Smooth muscle cell (in vitro differentiated cells): ENCODE data around the gene CBFA2T3. TPM values are rescaled to one million over a fixed set of nuclear protein-coding genes. Genes with fewer than 3 reads are reported as not detected.

Experiments used
- DNase-seq: peaks from one replicate; lab custom pipeline; 2025; ENCODE audit not compliant: unreplicated experiment; lab: John Stamatoyannopoulos, UW
- H2AFZ ChIP-seq: fragments of 200-600 bp; sonication (generic); 2 replicates; pipeline ENCODE4 v1.6.0; 2016; ENCODE audit warnings: antibody characterized with exemption, low read depth, mild to moderate bottlenecking
- H3F3A ChIP-seq: fragments of 200-600 bp; sonication (generic); 2 replicates; pipeline ENCODE4 v1.6.0; 2017; ENCODE audit warnings: antibody characterized with exemption, low read depth
- H3K27ac ChIP-seq: fragments of 200-600 bp; sonication (generic); 2 replicates; pipeline ENCODE4 v1.5.1; 2016; ENCODE audit warnings: low read depth, mild to moderate bottlenecking
- H3K27me3 ChIP-seq: fragments of 200-600 bp; sonication (generic); 2 replicates; pipeline ENCODE4 v1.6.1; 2016; ENCODE audit warnings: low read depth, mild to moderate bottlenecking
- H3K36me3 ChIP-seq: fragments of 200-600 bp; sonication (generic); 2 replicates; pipeline ENCODE4 v1.5.1; 2016; ENCODE audit warnings: low read depth
- H3K4me1 ChIP-seq: fragments of 200-600 bp; sonication (generic); 2 replicates; pipeline ENCODE4 v1.5.1; 2016; ENCODE audit warnings: low read depth
- H3K4me2 ChIP-seq: fragments of 200-600 bp; sonication (generic); 2 replicates; pipeline ENCODE4 v1.6.0; 2016; ENCODE audit warnings: mild to moderate bottlenecking
- H3K4me3 ChIP-seq: fragments of 200-600 bp; sonication (generic); 2 replicates; pipeline ENCODE4 v1.5.1; 2016; ENCODE audit warnings: mild to moderate bottlenecking
- H3K79me2 ChIP-seq: fragments of 200-600 bp; sonication (generic); 2 replicates; pipeline ENCODE4 v1.6.0; 2016; ENCODE audit warnings: low read depth, mild to moderate bottlenecking
- H3K9ac ChIP-seq: fragments of 200-600 bp; sonication (generic); 2 replicates; pipeline ENCODE4 v1.6.0; 2016; ENCODE audit warnings: low read depth
- H3K9me3 ChIP-seq: fragments of 200-600 bp; sonication (generic); replicated peaks from 2 replicates; pipeline ENCODE4 v1.5.1; 2016; ENCODE audit warnings: low read depth
- H4K20me1 ChIP-seq: fragments of 200-600 bp; sonication (generic); 2 replicates; pipeline ENCODE4 v1.6.0; 2016; ENCODE audit warnings: low read depth
- WGBS: methylation state at CpG from one replicate; pipeline ENCODE4 v1.1.7; 2016; ENCODE audit warnings: low lambda C conversion rate; 5-methylcytosine and 5-hydroxymethylcytosine counted together
- polyA plus RNA-seq: library from polyadenylated mRNA; unstranded; fragments of >200 nt; fragmentation: Nextera tagmentation; extraction: Ambion mirVana; gene quantifications from 2 replicates; pipeline ENCODE4 v1.2.1, GENCODE V29; 2016
- total RNA-seq: library from RNA; depleted of rRNA; stranded (reverse); fragments of >200 nt; gene quantifications from 2 replicates; pipeline ENCODE4 v1.2.3, GENCODE V29; 2014
- TF ChIP-seq, protein P1 (sequence below): fragments of 200-600 bp; sonication (generic); IDR thresholded peaks from 2 replicates; pipeline ENCODE4 v1.5.1; 2017; ENCODE audit warnings: borderline replicate concordance, mild to moderate bottlenecking, antibody characterized with exemption; ENCODE audit not compliant: insufficient read depth, poor library complexity, severe bottlenecking

The CBFA2T3 gene
- total and polyA plus RNA-seq, 2 experiments from 2014 or later = 0.25 TPM; not detected in 1

DNA sequence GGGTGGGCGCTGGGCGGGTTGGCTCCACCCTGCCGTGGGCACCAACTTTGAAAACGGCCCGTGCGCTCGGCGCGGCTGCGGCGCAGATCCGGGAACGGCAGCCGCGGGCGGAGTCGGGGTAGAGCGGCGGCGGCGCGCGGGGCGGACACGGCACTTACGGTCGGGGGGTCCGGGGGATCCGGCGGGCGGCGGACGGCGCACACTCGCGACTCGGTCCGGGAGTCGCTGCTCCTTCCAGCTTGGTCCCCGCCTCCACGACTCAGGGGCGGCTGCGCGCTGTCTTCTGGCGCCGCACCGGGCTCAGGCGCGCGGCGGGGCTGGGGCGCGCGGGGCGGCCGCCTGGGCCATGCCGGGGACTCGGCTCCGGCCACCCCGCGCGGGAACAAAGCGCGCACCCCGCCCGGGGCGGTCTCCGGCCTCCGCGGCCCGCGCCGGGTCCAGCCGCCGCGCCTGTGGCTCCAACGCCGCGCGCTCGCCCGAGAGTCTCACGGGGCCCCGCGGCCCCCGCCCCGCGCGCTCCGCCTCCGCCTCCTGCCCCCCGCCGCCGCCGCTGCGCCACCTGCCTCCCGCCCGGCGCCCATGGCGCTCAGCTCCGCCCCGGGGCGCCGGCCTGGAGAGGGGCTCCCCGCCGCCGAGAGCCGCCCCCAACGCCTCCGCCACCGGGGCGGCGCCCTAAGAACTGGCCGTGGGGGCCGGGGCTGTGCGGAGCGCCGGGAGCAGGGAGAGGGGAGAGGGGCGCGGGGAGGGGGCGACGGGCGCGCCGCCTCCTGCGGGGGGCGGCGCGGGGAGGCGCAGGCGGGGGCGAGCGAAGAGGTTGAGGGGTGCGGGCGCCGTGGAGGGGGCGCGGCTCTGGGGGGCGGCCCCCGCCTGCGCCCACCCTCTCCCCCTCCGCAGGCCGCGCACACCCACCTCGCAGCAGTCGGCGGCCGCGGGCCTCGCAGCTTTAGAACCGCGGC is 35.9 kb downstream of the CBFA2T3 start:
- TF ChIP-seq, protein P1, sequence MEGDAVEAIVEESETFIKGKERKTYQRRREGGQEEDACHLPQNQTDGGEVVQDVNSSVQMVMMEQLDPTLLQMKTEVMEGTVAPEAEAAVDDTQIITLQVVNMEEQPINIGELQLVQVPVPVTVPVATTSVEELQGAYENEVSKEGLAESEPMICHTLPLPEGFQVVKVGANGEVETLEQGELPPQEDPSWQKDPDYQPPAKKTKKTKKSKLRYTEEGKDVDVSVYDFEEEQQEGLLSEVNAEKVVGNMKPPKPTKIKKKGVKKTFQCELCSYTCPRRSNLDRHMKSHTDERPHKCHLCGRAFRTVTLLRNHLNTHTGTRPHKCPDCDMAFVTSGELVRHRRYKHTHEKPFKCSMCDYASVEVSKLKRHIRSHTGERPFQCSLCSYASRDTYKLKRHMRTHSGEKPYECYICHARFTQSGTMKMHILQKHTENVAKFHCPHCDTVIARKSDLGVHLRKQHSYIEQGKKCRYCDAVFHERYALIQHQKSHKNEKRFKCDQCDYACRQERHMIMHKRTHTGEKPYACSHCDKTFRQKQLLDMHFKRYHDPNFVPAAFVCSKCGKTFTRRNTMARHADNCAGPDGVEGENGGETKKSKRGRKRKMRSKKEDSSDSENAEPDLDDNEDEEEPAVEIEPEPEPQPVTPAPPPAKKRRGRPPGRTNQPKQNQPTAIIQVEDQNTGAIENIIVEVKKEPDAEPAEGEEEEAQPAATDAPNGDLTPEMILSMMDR = no peak
- Histone ChIP-seq H3K27ac (no peak overlapping the region), H3K27me3 (peaks cover 55% of the 10 kb centered on the region), H3F3A (no peaks in the 10 kb centered on the region), H3K4me2 (peak overlapping the region; percentile 84), H3K4me3 (peak overlapping the region; percentile 47), H3K4me1 (no peaks in the 10 kb centered on the region), H3K9ac (no peak overlapping the region), H3K79me2 (no peaks in the 10 kb centered on the region), H2AFZ (no peak overlapping the region), H3K36me3 (no peaks in the 10 kb centered on the region), H3K9me3 (no peaks in the 10 kb centered on the region), H4K20me1 (no peaks in the 10 kb centered on the region)
- DNase-seq = no peak
- 2% methylated on average over 56 of the region's 152 CpGs for WGBS

DNA sequence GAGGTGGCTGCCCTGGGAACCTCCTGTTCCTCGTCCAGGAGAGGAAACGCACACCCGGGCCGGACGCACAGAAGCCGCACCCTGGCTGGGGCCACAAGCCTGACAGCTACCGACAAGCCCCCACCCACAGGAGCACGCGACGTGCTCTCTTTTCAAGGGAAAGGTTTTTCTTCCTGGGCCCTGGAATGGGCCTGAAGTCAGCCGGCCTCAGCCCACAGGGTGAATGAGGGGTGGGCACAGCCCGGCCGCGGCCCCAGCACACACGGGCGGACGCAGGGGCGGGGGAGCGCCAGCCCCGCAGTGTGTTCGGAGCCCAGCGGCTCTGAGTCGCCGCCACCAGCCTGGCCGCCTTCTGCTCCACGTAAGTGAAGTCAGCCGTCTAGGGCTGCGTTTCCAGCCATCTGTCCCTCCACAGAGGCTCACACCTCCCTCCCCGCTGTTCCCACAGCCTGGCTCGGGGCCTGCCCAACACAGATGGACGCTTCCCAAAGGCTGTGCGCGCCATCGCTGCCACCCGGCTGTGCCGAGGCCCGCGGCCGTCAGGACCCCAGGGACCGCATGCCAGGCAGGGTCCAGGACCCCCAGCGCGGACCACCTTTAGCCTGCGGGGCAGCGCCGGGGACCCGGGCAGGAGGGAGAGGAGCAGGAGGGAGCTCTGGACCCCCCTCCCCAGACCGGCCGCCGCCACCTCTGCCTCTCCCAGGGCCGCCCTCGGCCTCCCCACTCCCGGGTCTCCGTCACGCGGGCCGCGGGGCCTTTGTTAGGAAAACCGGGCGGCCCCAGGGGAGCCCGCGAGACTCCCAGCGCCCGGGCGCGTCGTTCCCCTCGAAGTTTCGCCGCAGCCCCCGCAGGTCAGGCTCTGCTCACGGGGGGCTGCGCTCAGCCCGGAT is 36.8 kb downstream of the CBFA2T3 start:
- 26% methylated on average over 57 of the region's 73 CpGs for whole genome bisulfite sequencing
- Histone ChIP-seq H3K4me2 (peak overlapping the region; percentile 84), H2AFZ (no peak overlapping the region)

DNA sequence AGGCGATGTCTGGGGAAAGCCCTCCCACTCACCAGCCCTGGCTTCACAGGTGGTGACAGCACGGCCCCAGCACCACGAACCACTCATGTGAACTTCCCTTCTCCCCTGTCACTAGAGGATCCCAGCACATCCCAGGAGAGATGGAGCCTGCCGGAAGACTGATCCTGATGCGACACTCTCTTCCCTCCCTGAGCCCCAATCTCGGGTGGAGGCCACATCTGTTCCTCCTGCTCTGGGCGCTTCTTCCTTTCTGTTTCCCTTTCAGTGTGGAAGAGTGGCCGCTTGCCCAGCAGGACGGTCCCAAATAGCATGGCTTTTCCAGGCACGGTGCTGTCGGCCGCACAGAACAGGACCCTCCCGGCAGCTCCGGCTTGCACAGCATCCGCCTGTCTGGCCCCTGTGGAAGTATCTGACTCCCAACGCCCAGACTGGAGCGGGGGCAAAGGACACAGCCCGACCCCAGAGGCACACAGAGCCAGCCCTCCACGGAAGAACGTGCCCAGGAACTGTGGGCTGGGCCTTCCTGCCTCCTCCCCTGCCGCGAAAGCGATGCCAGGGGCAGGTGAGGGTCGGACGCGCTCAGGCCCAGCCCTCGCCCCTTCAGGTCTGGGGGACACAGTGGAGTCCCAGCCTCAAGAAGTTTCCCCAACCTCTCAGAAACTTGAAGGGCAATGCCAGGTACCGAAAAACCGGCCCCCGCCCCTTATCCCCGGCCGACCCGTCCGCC is 37.6 kb downstream of the CBFA2T3 start:
- H3F3A ChIP-seq = no peaks in the 10 kb centered on the region
- no peaks in the 10 kb centered on the region for H3K36me3 ChIP-seq
- H3K27me3 ChIP-seq = peaks cover 44% of the 10 kb centered on the region
- 81% methylated on average over 34 of the region's 34 CpGs for WGBS
- H3K4me3 ChIP-seq = no peak overlapping the region
- H2AFZ ChIP-seq = no peak overlapping the region
- no peak for DNase-seq
- H3K9ac ChIP-seq = no peak overlapping the region
- H3K9me3 ChIP-seq = no peaks in the 10 kb centered on the region
- TF ChIP-seq, protein P1 = no peak
- no peaks in the 10 kb centered on the region for H3K79me2 ChIP-seq
- no peak overlapping the region for H3K4me2 ChIP-seq
- no peaks in the 10 kb centered on the region for H3K4me1 ChIP-seq
- no peak overlapping the region for H3K27ac ChIP-seq
- H4K20me1 ChIP-seq = no peaks in the 10 kb centered on the region

More for the DNA sequence above, 36.8 kb downstream of the CBFA2T3 start:
- Histone ChIP-seq H3K4me3 (peak overlapping the region; percentile 47), H4K20me1 (no peaks in the 10 kb centered on the region), H3K9me3 (no peaks in the 10 kb centered on the region), H3K4me1 (no peaks in the 10 kb centered on the region), H3K27ac (no peak overlapping the region), H3K36me3 (no peaks in the 10 kb centered on the region), H3F3A (no peaks in the 10 kb centered on the region), H3K79me2 (no peaks in the 10 kb centered on the region), H3K9ac (no peak overlapping the region), H3K27me3 (peaks cover 51% of the 10 kb centered on the region)
- TF ChIP-seq, protein P1 = no peak
- no peak for DNase-seq
